NCI-H1417 (cell line): ENCODE data around the gene ZNF141.
A peak's percentile ranks its signal among the peaks of the same experiment; 100 is the strongest.
"Not testable (repeated sequence)": the region's sequence is repeated elsewhere in the genome, so short reads cannot be mapped to it uniquely, and the experiment has no call there.

Experiments used
- DNase-seq, 3 experiments: peaks; one replicate each; lab custom pipeline; 2025; lab: John Stamatoyannopoulos, UW

ZNF141 gene

DNA sequence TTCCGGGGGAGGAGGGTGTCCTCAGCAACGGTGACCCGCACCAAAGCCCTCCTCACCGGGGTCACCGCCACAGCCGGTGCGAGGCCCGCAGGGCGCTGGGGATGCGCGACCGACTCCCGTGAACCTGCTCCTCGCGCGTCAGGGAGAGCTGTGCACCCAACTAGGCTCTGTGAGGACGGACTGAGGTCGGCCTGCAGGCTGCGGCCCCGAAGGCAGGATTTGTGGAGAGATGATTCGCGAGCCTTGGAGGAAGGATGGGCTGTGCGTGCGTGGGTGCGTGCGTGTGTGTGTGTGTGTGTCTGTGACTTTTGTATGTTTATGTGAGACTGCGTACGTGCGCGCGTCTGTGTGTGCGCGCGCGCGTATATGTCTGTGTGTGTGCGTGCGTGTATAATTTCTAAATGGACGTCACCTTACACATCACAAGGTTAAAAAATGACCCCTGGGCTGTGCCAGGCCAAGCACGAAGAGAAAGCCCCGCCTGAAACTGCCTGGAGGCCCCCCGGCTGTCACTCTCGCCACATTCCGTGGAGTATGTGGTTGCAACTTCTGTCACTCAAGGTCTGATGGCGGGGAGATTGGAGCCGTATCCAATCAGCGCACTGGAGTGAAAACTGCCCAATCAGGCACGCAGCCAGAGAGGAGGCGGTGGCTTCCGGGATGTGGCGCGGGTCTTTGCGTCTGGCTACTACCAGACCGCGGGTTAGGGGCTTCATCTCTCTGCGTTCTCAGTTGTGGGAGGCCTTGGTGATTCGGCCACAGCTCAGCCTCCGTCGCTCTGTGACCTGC is at the start of gene ZNF141:
ZNF141 (plus strand) TSS at position 672 of the 789 bp plus-strand sequence. CDS start 170 bp downstream, outside the sequence.
- DNase-seq = peak; percentile 96 to 99 (median 98)

DNA sequence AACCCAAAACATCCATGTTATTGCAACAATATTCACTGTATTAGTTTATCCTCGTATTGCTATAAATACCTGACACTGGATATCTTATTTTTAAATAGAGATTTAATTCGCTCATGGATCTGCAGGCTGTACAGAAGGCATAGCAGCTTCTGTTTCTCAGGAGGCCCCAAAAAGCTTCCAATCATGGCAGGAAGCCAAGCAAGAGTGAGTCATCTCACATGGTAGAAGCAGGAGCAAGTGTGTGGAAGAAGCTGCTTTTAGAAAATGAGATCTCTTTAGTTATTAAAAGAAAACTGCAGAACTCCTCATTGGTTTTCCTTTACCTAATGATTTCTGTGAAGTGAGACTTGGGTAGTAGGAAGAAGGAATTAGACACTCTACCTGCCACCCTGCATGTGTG is 48.7 kb upstream of the ZNF141 start:
- no peak for DNase-seq

DNA sequence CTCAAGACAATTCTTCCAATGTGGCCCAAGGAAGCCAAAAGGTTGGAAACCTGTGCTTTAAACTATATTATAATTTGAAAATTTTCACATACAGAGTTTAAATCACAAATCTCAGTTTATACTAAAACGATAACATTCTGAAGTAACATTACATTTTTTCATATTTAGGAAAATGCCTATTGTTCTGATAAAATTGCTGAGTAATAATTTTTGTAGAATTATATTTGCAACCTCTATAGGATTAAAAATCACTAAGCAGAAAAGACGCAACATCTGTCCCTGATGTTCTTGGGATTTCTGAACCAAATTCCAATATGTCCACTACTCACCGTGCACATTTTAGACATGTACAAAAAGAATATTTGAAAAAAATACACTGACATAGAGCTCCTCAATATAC is 42.9 kb upstream of the ZNF141 start:
- DNase-seq = no peak

DNA sequence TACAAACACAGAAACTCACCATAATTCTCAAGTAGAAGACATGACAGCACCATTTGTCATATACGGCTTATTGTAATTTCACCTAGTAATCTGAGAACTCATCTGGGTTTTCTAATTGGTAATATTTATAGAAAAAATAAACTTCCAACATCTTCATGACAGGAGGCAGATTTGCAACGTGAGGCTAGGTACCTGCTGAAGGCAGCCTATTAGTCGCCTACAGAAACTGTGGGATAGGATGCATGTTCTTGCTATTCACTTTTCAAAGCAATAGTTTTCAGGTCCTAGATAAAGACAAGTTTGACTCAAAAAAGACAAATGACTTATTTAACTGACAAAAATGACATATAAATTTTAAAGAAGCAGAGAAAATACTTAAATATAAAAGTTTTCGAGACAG is 35.2 kb upstream of the ZNF141 start:
- DNase-seq = no peak

DNA sequence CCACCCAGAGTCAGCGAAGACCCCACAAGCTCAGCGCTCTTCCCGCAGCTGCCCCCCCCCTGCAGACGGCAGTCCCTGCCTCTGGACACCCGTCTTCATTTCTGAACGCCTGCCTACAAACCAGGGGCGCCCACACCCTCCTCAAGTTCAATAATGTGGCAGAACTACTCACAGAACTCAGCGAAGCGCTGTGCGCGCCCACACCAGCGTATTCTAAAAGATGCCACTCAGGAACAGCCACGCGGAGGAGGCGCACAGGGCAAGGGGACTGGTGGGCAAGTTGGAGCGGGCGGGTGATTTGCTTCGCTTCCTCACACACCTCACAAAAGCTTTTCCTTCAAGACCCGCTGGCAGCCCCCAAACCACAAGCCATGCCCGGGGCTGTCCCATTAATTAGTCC is 33.1 kb upstream of the ZNF141 start:
- DNase-seq = not testable (repeated sequence)

DNA sequence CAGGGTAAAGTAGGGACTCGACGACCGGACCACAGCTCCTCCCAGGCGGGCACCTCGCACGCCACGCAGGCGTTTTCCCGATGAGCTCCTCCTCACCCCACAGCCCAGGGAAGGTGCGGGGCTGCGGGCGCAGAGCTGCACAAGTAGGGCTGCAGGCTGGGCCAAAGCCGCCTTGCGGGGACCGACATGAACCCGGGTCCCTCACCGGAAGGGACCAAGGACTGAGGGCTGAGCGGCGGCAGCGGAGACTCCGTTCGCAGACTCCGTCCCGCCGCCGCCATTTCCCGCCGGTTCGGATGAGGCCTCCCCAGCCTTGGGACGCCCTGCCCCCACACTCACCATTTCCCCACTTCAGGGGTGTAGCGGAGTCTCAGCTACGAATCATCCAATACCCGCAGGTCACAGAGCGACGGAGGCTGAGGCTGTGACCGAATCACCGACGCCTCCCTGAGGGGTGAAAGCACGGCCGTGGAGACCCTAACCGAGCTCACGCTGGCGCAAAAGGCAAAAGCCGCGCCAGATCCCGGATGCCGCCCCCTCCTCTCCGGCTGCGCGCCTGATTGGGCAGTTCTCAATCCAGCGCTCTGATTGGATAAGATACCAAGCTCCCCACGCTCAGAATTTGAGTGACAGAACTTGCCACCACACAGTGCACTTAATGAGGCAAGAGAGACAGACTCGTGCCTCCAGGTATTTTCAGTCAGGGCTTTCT is 32.5 kb upstream of the ZNF141 start, which contains the start of gene ZNF732:
ZNF732 (minus strand) TSS at position 506 of the 712 bp plus-strand sequence; CDS start at position 342, 164 bp downstream.
- DNase-seq = no peak

- no peak for DNase-seq
Observed at GRCh38 chr4:306551-306961, 31.1 kb upstream of the ZNF141 start.

DNA sequence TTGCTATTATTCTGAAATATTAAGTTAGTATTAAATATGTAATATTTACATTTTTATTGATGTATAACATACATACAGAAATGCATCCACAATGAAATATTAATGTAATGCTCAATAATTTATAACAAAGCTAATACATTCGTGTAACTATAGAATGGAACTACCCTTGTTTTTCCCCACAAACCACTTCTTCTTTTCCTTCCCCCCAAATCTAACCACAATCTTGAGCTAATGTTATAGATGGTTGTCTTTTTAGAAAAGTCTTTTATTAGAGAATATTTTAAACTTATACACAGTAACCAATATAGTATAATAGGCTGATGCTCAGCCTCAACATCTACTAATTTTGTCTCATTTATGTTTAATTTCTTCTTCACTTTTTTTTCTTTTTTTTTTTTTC is 27.8 kb upstream of the ZNF141 start:
- no peak for DNase-seq

- DNase-seq = no peak
Observed at GRCh38 chr4:314296-314903, 23.2 kb upstream of the ZNF141 start.

- DNase-seq = no peak
Observed at GRCh38 chr4:328729-329128, 8.9 kb upstream of the ZNF141 start.

DNA sequence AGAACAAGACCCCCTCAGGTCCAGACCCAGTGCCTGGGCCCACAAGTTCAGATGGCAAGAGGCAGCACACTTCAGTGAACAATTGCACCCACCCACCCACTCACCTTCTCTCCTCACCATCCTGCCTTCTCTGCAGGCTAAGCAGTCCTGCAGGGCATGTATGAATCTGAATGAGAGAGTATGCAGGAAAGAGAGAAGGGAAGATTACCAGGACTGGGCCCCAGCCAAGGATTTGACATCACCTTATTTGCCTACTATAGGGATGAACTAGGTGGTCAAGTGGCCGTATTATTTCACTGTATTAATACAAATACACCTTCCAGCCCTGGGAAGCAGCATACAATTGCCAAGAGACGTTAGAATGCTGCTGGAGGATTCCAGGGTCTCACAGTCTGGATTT is 2.1 kb upstream of the ZNF141 start:
- DNase-seq = no peak

DNA sequence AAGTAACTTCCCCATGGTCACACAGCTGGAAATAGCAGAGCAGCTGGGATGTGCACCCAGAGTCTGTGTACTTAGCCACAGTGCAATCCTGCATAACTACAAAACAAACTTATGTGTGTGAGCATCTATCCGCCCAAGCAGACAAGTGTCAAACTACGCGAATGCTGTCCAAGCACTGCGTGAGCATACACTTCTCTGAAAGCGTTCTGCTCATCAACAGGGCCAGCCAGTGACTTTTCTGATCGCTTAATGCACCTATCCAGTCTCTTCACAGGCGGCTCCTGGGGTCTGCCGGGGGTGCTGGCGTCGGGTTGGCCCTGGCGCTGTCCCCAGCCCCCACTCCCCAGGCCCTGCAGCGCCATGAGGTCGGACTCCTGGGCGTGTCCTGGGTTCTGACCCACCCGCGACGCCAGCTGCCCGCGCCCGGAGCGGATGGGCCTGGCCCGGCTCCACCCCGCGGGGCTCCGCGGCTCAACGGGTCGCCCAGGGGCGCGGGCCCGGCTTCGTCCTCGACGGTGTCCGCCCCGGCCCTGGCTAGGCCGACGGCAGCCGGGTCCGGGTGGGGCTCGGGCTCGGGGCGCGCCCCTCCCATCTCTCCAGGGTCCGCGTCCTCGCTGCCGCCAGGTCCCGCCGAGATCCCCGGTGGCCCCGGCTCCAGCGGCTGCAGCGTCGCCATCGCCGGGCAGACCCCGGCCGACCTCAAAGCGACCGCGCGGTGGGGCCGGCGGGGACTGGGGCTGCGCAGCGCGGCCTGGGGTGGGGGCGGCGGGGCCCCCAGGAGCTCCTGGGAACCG is 1.3 kb upstream of the ZNF141 start:
- peak in 2 of 3 experiments; percentile 43 to 56 for DNase-seq

GRCh38 chr4:336893-337142 is 796 bp upstream of the ZNF141 start:
- DNase-seq = no peak

DNA sequence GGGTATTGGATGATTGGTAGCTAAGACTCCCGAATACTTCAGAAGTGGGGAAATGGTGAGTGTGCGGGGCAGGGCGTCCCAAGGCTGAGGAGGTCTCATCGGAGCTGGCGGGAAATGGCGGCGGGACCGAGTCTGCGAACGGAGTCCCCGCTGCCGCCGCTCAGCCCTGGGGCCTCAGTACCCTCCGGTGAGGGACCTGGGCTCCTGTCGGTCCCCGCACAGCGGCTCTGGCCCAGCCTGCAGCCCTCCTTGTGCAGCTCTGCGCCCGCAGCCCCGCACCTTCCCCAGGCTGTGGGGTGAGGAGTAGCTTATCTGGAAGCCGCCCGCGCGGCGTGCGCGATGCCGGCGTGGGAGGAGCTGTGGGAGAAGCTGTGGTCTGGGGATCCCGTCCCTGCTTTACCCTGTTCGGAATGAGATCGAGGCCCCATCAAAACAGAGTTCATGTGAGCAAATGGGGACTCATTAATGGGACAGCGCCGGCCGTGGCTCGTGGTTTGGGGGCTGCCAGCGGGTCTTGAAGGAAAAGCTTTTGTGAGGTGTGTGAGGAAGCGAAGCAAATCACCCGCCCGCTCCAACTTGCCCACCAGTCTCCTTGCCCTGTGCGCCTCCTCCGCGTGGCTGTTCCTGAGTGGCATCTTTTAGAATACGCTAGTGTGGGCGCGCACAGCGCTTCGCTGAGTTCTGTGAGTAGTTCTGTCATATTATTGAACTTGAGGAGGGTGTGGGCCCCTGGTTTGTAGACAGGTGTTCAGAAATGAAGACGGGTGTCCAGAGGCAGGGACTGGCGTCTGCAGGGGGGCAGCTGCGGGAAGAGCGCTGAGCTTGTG is 531 bp downstream of the ZNF141 start:
- DNase-seq = peak in 2 of 3 experiments; percentile 69 to 74

DNA sequence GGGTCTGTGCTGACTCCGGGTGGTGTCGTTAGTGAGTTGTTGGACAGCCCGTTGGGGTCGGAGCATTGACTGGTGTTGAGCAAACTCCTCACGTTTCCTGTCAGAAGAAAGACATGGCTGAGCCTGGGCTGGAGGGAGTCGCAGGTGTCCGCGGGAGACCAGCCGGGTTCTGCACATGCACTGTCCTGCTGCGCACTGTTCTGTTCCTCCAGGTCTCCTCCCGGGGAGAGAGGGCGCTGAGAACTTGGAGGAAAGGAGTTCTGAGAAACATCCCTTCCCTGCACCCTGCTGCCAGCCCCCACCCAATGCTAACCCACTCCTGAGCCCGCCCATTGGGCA is 1.1 kb downstream of the ZNF141 start:
- peak in 1 of 3 experiments; percentile 47 for DNase-seq

- no peak for DNase-seq
Observed at GRCh38 chr4:340011-340410, 2.4 kb downstream of the ZNF141 start.

DNA sequence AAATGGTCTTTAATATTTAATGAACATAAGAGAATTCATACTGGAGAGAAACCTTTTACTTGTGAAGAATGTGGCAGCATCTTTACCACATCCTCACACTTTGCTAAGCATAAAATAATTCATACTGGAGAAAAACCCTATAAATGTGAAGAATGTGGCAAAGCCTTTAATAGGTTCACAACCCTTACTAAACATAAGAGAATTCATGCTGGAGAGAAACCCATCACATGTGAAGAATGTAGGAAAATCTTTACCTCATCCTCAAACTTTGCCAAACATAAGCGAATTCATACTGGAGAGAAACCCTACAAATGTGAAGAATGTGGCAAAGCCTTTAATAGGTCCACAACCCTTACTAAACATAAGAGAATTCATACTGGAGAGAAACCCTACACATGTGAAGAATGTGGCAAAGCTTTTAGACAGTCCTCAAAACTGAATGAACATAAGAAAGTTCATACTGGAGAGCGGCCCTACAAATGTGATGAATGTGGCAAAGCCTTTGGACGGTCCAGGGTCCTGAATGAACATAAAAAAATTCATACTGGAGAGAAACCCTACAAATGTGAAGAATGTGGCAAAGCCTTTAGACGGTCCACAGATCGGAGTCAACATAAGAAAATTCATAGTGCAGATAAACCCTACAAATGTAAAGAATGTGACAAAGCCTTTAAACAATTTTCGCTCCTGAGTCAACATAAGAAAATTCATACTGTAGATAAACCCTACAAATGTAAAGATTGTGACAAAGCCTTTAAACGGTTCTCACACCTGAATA is 35.6 kb downstream of the ZNF141 start:
- no peak for DNase-seq

- DNase-seq = no peak
Observed at GRCh38 chr4:374298-375160, 36.9 kb downstream of the ZNF141 start.

DNA sequence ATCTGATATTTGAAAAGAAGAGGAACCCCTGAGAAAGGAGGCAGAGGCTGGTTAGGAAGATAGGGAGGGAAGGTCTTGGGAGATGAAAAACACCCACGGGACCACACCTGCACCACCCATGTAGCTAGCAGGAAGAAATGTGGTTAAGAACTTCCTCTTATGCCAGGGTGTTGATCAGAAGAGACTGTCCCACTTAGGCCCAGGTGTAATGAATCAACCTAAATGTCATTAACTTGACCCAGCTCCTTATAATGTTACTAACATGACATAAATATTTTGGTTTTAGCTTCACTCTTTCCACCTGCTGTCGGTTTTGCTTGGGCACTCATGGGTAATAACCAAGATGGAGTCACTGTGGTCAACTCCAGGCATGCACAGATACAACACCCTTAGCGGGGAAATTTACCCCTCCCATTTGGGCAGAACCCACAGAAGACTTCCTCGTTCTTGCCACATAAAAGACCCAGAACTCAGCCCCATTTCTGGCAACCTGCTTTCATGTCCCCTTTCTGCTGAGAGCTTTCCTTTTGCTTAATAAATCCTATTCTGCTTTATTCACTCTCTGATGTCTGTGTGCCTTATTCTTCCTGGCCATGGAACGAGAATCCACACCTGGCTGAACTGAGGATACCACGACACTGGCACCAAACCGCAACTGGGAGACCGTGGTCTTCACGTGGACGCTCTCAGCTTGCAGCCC is 46.8 kb downstream of the ZNF141 start:
- no peak for DNase-seq
